Kidney (tissue), 14 donors: ENCODE results near the gene CTSC. TPM values are rescaled to one million over a fixed set of nuclear protein-coding genes. Genes with fewer than 3 reads are reported as not detected.

ENCODE experiments used
- DNase-seq, 5 donors: peaks; one replicate each; pipeline ENCODE4 v3.0.0-alpha.2; 2013 to 2020
- FAIRE-seq: peaks from 2 replicates; lab custom pipeline; 2012; peaks lifted over from hg19 to GRCh38; lab: Jason Lieb, UNC
- H3K27ac ChIP-seq, 2 donors: one replicate each; pipeline ENCODE4 v1.7.0; 2013; ENCODE audit warnings: low read depth in 2 of 2, low read length in 2 of 2, inconsistent platforms in 1 of 2
- H3K27me3 ChIP-seq: one replicate; pipeline ENCODE4 v1.7.1; 2013; ENCODE audit warnings: low read length, inconsistent platforms; ENCODE audit not compliant: control insufficient read depth, insufficient read depth
- H3K36me3 ChIP-seq, 3 donors: one replicate each; pipeline versions ENCODE4 v1.7.0 to v1.7.1; 2013; ENCODE audit warnings: low read length in 3 of 3, control low read depth in 1 of 3, inconsistent platforms in 1 of 3; ENCODE audit not compliant: insufficient read depth in 3 of 3, control insufficient read depth in 2 of 3
- H3K4me1 ChIP-seq, 3 donors: one replicate each; pipeline versions ENCODE4 v1.7.0 to v1.7.1; 2013; ENCODE audit warnings: low read length in 3 of 3, inconsistent platforms in 1 of 3, low read depth in 1 of 3; ENCODE audit not compliant: control insufficient read depth in 2 of 3, insufficient read depth in 2 of 3
- H3K4me3 ChIP-seq, 3 donors: one replicate each; pipeline versions ENCODE4 v1.7.0 to v1.8.1; 2013; ENCODE audit warnings: low read length in 3 of 3, control low read depth in 1 of 3, inconsistent platforms in 1 of 3
- H3K9ac ChIP-seq, 3 donors: one replicate each; pipeline versions ENCODE4 v1.7.0 to v1.7.1; 2013; ENCODE audit warnings: low read length in 3 of 3, control low read depth in 1 of 3, inconsistent platforms in 1 of 3
- H3K9me3 ChIP-seq, 3 donors: one replicate each; pipeline versions ENCODE4 v1.7.0 to v1.7.1; 2013; ENCODE audit warnings: low read length in 3 of 3, control low read depth in 1 of 3, inconsistent platforms in 1 of 3; ENCODE audit not compliant: control insufficient read depth in 2 of 3, insufficient read depth in 1 of 3
- intact Hi-C: fragments of 100-400 bp; cut with DNase I; formaldehyde crosslinking; loops from one replicate; pipeline ENCODE4 v1.11.1; 2022
- polyA plus RNA-seq: library from polyadenylated mRNA; stranded (reverse); fragments of 350-450 nt; fragmentation: Illumina TruSeq; extraction: RNeasy Lipid Tissue Mini Kit (QIAGEN cat#74804); gene quantifications from one replicate; pipeline ENCODE4 v1.2.3, GENCODE V29; 2014; ENCODE audit warnings: low read depth, low replicate concordance; ENCODE audit not compliant: insufficient read depth
- total RNA-seq: library from RNA; stranded (reverse); fragmentation: NEBNext Ultra II Directional; extraction: Animal tissue kit (Norgen Biotek cat#: 25700); gene quantifications from one replicate; pipeline ENCODE4 v1.2.1, GENCODE V29; 2021
- TF ChIP-seq, protein P1 (sequence below): IDR thresholded peaks from 3 replicates; pipeline ENCODE4 v1.5.1; 2012; ENCODE audit warnings: mild to moderate bottlenecking, moderate library complexity, borderline replicate concordance; ENCODE audit not compliant: insufficient read depth; ENCODE audit errors: extremely low read depth
- donor health status: control.
- donor health status: control.
- donor health status: control.
- donor health status: control.
- donor health status: control.
- donor health status: DM: yes; HTN: yes; CAD: no.
- donor health status: Normal renal cell carcinoma (clear cell type).

Gene CTSC
- total and polyA plus RNA-seq, 2 donors from 2014 or later = 187 to 191 TPM

DNA sequence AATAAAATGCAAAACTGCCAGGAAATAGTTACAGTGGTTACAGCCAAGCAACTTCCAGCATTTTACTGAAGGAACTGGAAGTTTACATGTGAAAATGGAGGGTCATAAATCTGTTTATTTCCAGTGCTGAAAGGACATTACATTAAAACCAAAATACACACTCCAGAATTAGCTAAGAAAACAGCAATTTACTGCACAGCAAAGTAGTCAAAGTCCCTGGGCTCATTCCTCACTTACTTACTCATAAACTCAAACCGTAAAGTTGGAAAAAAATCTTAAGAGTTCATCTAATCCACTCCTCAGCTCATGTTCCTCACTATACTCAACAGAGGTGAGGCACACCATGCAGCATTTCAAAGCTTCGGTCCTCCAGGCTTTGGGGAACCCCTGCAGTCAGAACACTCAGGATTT is 17.4 kb downstream of the CTSC start:
- TF ChIP-seq, protein P1, sequence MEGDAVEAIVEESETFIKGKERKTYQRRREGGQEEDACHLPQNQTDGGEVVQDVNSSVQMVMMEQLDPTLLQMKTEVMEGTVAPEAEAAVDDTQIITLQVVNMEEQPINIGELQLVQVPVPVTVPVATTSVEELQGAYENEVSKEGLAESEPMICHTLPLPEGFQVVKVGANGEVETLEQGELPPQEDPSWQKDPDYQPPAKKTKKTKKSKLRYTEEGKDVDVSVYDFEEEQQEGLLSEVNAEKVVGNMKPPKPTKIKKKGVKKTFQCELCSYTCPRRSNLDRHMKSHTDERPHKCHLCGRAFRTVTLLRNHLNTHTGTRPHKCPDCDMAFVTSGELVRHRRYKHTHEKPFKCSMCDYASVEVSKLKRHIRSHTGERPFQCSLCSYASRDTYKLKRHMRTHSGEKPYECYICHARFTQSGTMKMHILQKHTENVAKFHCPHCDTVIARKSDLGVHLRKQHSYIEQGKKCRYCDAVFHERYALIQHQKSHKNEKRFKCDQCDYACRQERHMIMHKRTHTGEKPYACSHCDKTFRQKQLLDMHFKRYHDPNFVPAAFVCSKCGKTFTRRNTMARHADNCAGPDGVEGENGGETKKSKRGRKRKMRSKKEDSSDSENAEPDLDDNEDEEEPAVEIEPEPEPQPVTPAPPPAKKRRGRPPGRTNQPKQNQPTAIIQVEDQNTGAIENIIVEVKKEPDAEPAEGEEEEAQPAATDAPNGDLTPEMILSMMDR = no peak
- no peak for FAIRE-seq

DNA sequence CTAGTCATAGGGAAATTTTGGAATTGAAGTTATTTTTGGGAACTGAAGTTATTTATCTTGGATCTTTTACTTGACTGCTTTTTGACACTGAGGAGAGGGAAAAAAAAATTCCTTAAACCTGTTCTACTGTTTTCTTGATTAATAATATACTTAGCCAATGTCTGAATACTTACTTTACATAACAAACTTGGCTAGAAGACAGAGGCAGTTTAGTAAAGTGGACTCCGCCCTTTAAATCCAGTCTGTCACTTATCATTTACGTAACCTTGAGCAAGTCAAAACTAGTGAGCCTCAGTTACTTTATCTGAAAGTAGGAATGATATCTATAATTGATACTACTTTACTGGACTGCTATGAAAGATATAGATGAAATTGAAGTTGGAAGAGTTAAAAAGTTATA is 19.5 kb downstream of the CTSC start:
- DNase-seq (peak in 1 of 5 donors; percentile 22), FAIRE-seq (peak; percentile 91)
- Histone ChIP-seq H3K27ac (peak overlapping the region in 1 of 2 donors; percentile 64), H3K36me3 (no peaks in the 10 kb centered on the region), H3K4me3 (peak overlapping the region in 1 of 3 donors; percentile 18), H3K9me3 (no peaks in the 10 kb centered on the region), H3K4me1 (peaks cover 0 to 34% (median 6%) of the 10 kb centered on the region in 3 donors), H3K27me3 (no peaks in the 10 kb centered on the region), H3K9ac (no peak overlapping the region)
- intact Hi-C loops = no loop called here
- TF ChIP-seq, protein P1 = no peak

More for the DNA sequence above, 17.4 kb downstream of the CTSC start:
- no peaks in the 10 kb centered on the region for H3K9me3 ChIP-seq
- H3K27me3 ChIP-seq = no peaks in the 10 kb centered on the region
- H3K4me1 ChIP-seq = peaks cover 0 to 39% (median 6%) of the 10 kb centered on the region in 3 donors
- intact Hi-C loops = no loop called here
- DNase-seq = peak in 2 of 5 donors; percentile 65 to 83
- H3K9ac ChIP-seq = peak overlapping the region in 1 of 3 donors; percentile 48
- peak overlapping the region; percentile 68 to 69 for H3K27ac ChIP-seq
- H3K4me3 ChIP-seq = peak overlapping the region in 1 of 3 donors; percentile 11
- peaks cover 0 to 7% (median 3%) of the 10 kb centered on the region in 3 donors for H3K36me3 ChIP-seq

DNA sequence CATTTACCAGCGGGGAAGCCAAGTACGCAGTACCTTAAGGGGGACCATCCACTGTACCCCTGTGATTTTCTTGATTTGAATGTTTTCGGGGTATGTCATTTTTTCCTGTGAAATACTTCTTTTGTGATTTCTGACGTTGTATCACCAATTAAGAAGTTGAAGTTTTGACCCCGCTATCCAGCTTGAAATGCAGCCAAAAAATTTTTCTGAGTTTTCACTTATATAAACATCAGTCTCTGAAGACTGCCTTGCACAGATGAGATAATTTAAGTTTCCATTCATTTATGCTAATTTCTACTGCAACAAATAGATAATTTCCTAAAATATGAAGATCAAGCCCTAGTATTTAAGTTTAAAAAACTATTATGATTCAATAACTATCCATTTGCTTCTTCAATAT is 20.0 kb downstream of the CTSC start:
- no peak for DNase-seq
- H3K9me3 ChIP-seq = no peaks in the 10 kb centered on the region
- no peaks in the 10 kb centered on the region for H3K27me3 ChIP-seq
- H3K36me3 ChIP-seq = no peaks in the 10 kb centered on the region
- TF ChIP-seq, protein P1 = no peak
- peaks cover 0 to 34% (median 6%) of the 10 kb centered on the region in 3 donors for H3K4me1 ChIP-seq
- peak overlapping the region in 1 of 3 donors; percentile 18 for H3K4me3 ChIP-seq
- FAIRE-seq = no peak
- intact Hi-C loops = no loop called here
- H3K27ac ChIP-seq = peak overlapping the region in 1 of 2 donors; percentile 64
- no peak overlapping the region for H3K9ac ChIP-seq
